ENCODE results near the gene APOBEC3H.
A peak's percentile ranks its signal among the peaks of the same experiment; 100 is the strongest.

The APOBEC3H gene

DNA sequence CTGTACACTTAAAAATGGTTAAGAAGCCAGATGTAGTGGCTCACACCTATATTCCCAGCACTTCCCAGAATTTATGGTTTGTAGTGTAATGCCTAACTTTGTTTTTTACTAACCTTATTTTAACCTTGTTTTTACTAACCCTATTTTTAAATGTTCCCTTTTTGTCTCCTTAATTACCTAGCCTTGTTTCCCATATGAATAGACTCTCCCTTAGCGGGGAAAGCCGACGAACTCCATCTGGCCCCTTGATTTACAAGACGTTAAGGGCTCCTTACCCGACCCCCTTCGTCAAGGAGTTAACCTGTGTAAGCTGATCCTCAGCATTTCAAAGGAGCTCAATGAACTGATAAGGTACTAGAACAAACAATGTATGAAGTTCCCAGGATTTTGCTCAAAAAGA, 17.1 kb downstream of the APOBEC3H start:
- DNase-seq = no peak

DNA sequence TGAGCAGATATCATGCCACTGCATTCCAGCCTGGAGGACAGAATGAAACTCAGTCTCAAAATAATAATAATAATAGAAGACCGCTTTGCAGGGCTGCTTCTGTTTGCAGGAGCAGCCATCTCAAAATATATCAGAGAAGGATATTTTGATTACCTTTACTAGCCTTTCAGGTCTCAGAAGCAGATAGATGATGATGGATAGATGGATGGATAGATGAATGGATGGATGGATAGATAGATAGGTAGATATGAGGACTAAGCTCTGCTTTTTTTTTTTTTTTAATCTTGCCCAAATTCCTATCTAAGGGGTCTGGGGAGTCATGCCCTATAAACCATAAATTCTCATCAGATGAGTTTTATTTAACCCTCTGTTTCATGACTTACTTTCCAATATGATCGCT, 18.5 kb downstream of the APOBEC3H start:
- DNase-seq = no peak

DNA sequence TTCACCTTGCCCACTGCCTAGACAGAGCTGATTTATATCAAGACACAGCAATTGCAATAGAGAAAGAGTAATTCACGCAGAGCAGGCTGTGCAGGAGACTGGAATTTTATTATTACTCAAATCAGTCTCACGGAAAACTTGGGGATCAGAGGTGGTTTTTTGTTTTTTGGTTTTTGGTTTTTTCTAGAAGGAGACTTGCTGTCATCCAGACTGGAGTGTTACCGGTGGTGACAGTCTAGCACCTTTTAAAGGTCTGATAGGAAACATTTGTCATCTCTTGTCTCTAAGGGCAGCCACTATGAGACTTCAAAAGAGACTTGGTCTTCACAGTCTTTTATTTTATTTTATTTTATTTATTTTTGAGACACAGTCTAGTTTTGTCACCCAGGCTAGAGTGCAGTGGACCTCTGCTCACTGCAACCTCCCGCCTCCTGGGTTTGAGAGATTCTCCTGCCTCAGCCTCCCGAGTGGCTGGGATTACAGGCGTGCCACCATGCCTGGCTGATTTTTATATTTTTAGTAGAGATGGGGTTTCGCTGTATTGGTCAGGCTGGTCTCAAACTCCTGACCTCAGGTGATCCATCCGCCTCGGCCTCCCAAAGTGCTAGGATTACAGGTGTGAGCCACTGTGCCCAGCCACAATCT, 19.1 kb downstream of the APOBEC3H start:
- no peak for DNase-seq

DNA sequence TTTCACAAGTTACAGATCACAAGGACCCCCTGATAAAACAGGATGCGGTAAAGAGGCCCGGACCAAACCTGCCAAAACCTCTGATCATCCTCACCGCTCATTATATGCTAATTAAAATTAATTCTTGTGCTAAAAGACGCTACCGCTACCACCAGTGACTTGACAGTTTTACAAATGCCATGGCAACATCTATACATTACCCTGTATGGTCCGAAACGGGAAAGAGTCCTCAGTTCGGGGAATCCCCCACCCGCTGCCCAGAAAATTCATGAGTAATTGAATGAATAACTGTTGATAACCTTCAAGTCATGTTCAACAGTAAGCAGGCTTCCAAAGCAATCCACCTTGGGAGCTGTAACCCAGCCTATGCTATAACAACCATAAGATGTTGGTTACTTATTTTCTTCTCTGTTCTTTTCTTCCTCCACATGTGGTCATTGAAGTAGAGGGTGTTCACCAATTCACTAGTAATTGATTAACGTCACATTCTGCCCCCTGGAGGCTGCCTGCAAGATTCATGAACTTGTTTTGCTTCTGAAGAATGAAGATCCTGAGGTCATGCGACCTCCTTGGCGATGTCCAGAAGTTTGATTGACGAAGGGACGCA, 20.6 kb downstream of the APOBEC3H start:
- peak in 1 of 2 experiments; percentile 11 for DNase-seq

DNA sequence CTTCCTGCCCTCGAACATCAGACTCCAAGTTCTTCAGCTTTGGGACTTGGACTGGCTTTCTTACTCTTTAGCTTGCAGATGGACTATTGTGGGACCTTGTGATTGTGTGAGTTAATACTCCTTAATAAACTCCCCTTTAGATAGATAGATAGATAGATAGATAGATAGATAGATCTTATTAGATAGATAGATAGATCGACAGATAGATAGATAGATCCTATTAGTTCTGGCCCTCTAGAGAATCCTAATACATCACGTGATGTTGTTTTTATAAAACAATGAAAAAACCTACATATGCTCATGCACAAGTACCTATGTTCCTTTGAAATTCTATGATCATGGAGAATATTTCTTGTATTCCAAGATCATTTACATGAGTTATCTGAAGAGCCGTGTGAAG, 23.9 kb downstream of the APOBEC3H start:
- DNase-seq = no peak

DNA sequence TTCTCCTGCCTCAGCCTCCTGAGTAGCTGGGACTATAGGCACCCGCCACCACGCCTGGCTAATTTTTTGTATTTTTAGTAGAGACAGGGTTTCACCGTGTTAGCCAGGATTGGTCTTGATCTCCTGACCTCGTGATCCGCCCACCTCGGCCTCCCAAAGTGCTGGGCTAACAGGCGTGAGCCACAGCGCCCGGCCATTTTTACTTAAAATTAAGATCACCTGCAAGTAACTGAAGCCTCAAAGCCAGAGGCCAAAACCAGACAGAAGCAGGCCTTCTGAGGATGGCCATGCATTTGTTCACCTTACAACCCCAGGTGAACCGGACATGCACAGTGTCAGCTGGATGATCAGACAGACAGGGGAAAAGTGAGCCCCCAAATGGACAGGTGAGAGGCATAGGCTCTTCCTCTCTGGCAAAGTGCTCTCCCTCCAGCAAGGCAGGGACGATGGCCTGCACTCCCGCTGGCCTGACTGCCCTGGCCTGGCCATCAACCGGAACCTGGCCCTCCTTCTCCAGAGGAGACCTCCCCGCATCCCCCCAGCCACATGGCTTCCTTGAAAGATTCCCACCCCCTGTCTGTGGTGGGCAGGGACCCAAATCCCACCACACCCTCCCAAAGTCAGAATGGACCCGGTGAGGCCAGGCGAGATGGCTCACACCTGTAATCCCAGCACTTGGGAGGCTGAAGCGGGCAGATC, 25.9 kb downstream of the APOBEC3H start:
- DNase-seq = no peak

DNA sequence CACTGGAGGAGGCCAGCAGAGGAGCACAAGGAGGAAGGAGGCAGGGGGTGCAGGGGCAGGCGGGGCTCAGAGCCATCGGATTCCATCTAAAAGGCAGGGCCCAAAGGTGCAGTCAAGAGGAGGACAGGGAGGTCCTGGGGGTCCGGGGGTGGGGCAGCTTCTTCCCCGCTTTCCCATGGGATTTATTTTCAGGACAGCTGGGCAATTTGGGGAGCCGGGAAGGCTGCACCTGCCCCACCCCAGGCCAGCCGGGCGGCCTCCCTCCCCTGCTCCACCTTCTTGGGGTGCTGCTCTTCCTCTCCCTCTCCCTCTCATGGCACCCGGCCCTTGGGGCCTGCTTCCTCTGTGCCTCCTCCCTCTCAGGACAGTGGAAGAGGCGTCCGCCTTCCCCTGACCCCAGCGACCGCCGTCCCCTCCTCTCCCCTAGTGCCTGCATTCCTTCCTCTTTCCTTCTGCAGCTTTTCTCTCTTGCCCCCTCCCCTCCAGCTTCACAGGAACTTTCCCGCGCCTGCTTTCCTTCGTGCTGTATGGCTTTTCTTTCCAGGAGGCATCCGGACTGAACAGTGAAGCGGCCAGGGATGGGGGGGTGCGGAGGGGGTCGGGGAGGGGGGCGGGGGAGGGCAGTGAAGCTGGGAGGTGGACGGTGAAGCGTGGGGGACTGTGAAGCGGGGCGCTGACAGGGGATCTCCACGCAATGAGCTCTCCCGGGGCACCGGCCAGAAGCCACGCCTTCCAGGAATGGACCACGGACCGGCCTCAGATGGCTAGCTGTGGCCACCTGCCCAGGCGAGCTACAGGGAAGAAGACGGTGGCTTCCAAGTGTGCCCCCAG, 26.9 kb downstream of the APOBEC3H start:
- no peak for DNase-seq

DNA sequence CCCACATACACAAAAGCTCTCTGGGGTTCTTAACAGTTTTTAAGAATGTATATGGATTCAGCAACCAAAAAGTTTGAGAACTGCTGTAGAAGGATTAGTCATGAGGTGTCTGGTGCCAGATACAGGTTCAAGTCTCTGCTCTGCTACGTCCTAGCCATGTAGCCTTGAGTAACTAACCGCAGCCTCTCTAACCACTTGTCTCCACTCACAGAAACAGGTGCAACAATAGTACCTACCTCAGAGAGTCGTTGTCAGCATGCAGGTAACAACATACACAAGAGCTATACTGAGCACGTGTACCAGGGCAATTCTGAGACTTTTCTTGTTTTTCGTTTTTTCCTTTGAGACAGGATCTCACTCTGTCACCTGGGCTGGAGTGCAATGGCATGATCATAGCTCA, 28.6 kb downstream of the APOBEC3H start:
- DNase-seq = no peak

DNA sequence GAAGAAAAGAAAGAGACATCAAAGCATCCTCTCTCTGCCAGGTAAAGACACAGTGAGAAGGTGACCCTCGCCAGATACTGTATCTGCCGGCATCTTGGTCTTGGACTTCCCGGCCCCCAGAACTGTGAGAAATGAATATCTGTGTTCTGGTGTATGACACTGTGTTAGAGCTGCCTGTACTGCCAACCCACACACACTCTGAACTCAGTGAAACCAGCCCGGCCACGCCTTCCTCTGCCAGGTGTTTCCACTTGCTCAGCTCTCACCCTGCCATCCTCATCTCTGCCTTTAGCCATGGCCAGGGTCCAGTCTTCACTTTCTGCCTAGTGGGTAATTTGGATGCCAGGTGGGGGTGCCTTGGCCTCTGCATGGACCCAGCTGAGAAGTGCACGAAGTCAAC, 31.5 kb downstream of the APOBEC3H start:
- no peak for DNase-seq

DNA sequence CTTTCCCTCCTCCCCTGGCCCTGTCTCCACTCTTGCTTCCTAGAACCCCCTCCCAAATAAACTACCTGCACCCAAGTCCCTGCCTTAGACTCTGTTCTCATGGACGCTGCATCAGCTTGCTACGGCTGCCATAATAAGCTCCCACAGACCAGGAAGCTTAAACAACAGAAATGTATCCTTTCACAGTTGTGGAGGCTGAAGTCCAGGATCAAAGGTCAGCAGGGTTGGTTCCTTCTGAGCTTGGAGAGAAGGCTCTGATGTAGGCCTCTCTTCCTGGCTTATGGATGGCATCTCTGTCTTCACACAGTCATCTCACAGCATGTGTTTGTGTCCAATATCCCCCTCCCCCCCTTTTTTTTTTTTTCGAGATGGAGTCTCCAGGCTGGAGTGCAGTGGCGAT, 32.0 kb downstream of the APOBEC3H start:
- DNase-seq = no peak

DNA sequence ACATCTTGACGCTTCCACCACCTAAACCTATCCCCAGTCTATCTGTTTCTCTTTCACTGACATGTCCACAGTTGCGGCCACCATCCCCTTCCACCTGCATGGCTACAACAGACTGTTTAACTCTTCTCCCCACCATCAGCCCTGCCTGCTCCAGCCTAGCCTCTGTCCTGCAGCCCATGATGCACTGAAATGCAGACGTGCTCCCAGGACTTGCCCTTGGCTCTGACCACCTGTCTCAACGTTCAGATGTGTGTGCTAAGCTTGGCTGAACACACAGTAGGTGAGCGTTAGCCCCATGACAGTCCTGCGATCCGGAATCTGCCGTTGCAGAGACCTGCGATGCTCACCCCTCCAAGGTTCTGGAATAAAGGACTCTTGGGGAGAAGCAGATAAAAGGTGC, 32.7 kb downstream of the APOBEC3H start:
- DNase-seq = no peak

DNA sequence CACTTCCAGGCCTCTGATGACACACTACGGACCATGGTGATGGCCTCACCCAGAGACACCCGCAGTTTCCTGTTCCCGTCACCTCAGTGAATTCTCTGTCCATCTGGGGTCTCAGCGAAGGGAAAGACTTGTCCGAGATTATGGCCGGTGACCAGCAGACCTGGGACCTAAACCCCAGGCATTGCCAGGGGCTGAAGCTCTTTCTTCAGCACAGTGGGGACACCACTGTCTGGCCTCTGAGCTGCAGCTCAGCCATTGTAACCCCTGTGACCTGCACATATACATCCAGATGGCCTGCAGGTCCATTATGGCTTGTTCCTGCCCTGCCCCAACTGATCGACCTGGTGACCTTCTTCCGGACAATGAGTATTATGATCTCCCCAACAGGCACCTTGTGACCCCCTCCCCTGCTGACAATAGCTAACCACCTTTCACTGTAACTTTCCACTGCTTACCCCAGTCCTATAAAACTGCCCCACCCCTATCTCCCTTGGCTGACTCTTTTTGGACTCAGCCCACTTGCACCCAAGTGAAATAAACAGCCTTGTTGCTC, 33.2 kb downstream of the APOBEC3H start:
- DNase-seq = no peak

DNA sequence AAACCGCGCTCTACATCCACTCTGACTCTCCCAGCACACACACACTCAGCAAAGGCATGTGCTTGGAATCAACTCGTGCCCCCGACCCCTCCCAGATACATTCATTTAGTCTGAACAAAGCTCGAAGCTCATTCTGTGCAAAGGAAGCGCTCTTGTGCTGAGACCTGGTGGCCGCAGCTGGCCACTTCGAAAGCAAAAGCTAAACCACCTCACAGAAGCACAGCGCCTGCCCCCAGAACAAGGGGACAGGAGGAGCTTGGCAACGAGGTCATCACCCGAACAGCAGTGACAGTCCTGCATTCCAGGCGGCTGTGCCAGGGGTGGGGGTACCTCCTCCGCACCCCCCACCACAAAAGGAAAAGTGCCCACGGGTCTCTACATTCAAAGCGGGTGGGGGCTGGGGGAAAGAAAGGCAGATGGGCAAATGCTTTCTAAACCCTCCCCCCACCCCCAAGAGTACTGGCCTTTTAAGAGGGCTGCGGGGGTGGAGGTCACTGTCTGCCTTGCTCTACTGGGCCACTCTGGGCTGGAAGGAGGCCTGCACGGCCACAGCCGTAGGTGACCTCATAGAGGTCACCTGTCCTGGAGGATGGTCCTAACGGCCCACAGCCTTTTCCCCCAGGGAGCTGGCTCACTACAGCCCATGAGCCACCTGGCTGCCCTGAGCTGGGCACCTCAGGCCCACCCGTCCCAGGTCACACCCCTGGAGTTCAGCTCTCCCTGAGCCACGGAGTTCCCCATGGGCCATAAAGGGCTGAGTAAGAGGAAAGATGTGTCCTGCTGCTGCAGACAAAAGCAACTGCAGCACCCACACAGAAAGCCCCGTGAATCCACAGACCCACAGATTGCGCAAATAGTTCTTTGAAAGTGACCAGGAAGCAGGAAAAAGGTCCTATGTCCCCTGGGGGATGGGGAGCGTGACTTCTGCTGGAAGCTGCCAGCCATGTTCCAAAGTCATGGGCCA, 34.1 kb downstream of the APOBEC3H start:
- no peak for DNase-seq

DNA sequence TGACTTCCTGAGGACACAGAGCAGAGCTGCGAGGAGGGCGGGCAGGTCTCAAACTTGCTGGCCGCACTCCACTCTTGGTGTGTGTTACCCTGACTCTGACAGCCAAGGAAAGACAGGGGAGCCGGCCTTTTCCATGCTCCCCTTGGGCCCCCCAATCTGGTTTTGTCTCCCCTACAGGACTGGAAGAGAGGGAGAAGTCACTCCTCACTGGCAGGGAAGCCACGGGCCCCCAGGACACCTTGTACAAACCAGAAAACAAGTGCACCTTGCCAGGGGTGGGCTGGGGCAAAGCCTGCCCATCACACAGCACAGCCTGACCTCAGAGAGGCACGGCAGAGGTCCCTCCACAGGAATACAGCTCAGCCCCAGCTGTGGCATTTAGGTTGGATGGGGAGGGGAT, 35.2 kb downstream of the APOBEC3H start:
- DNase-seq = no peak

DNA sequence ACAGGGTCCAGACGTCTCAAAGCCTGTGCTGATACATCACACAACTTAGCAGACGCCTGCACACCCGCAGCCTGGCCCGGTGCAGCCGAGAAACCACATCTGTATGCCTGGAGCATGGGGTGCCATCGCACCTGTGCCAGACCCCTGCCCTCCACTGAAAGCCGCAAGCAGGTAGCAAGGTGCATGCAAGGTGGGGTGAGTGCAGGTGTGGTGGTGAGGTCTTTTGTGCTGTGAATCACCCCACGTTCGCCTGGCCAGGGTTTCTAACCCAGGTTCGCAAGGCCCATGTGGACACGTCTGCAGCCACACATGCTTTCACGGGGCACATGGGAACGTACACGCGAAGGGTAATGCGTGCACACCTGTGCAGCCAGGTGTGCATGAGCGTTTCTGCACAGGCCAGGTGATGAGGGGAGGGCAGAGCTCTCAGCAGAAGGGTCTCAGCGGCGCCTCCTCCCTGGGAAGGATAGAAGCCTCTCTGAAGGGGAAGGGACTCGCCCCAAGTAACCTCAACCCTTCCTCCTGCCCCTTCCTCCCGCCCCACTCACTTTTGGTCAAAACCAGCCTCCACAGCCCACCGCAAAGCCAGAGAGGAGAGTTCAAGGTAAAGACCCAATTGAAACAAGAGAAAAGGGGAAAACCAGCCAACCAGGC, 36.0 kb downstream of the APOBEC3H start:
- DNase-seq = no peak

DNA sequence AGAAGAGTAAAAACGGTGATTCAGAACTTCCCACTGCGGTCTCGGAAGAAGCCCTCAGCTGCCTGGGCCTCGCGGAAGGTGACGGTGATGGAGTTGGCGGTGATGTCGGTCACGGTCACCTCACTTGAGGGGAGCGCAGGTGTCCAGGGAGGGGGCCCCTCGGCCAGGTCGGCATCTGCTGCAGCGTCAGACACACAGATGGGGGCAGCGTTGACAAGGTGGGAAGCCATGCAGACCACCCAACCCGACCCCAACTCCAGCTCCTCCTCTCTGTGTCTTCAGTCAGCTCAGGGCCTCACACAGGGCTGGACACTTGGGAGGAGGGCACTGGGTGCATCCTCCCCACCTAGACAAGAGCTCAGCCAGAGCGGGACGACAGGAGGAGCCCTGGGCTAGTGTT, 36.8 kb downstream of the APOBEC3H start:
- DNase-seq = no peak

DNA sequence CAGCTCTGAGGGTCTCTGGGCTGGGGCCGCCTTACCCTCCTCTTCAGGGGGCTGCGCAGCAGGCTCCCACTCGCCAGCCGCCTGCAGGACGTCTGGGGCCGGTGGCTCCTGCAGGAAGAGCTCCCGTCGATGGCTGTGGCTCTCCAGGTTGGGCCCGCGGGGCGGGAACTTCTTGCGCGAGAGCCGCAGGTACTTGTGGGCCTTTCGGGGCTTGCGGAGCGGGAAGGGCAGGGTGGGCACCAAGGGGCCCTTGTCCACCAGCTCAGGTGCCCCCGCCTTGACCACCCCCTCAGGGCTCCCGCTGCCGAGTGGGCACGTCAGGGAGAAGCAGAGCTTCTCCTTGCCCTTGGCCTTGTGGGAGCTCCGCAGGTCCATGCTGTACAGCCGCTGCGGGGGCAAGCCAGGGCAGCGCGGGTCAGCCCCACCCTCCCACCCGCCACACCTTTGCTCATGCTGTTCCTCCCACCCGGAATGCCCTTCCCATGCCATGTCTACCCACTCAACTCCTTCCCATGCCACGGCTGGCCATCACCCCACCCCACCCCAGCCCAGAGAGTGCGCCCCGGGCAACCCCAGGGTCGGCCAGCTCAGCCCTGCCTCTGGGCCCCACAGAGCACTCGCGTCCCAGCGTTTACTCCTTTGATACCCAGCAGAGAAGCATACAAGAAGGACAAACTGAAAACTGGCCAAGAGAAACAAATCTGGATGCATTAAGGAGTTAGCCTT, 37.5 kb downstream of the APOBEC3H start:
- no peak for DNase-seq

DNA sequence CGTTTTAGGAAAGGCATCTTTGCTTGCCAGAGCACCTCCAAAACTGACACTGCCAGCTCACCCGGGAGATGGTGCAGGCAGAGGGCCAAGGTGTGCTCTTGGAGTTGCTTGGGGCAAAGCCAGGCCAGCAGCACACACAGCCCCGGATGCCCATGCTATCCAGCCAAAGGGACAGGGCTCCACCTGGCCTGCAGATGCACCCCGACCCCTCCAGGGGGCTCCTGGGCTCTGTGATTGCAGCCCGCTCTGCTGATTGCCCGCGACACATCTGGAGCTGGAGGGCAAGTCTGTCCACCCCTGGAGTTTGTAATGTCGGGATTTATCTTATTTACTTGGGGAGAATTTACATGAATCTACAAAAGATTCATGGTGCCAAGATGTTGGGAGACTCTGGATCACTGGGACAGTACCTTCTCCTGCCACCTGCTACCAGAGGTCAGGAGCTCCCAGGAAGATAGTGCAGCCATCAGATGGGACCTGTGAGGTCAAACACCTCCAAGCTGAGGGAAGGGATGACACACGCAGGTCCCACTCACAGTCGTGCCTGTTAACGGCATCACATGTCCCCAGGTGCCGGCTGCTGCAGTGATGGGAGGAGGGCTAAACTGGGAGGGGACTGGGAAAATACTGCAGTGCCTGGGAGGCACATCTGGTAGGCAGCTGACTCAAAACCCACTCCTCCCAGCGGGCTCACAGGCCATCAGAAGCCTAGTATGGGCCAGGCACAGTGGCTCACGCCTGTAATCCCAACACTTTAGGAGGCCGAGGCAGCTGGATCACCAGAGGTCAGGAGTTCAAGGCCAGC, 38.2 kb downstream of the APOBEC3H start:
- DNase-seq = no peak

DNA sequence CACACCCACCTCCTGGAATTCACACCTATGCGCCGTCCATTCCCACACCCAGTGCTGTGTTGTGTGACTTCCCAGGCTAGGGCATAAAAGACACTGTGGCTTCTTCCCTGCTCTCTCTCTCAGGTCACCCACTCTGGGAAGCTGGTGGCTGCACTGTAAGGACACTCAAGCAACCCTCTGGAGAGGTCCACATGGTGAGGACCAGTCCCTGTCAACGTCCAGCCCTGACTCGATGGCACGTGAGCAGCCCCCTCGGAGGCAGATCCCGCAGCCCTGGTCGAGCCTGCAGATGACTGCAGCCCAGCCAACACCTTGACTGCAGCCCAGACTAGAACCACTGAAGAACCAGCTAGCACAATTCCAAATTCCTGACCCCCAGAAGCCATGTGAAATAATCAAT, 39.3 kb downstream of the APOBEC3H start:
- no peak for DNase-seq
